Glutamatergic neuron (in vitro differentiated cells): Measurements from ENCODE around the gene TDO2. TPM values are rescaled to one million over a fixed set of nuclear protein-coding genes. Genes with fewer than 3 reads are reported as not detected.

Experiments
- DNase-seq: peaks from one replicate; pipeline ENCODE4 v3.0.0; 2022
- H3K27ac Mint-ChIP-seq: one replicate; pipeline ENCODE4 v1.8.0; 2020; ENCODE audit warnings: mild to moderate bottlenecking, mixed read lengths, inconsistent platforms; ENCODE audit not compliant: unreplicated experiment
- H3K27me3 Mint-ChIP-seq: one replicate; pipeline ENCODE4 v1.8.0; 2020; ENCODE audit warnings: mild to moderate bottlenecking, moderate library complexity, mixed read lengths, inconsistent platforms; ENCODE audit not compliant: unreplicated experiment
- H3K36me3 Mint-ChIP-seq: one replicate; pipeline ENCODE4 v1.8.0; 2020; ENCODE audit warnings: mild to moderate bottlenecking, mixed read lengths, inconsistent platforms; ENCODE audit not compliant: unreplicated experiment
- H3K4me1 Mint-ChIP-seq: one replicate; pipeline ENCODE4 v1.8.0; 2020; ENCODE audit warnings: mild to moderate bottlenecking, low read depth, mixed read lengths, inconsistent platforms; ENCODE audit not compliant: unreplicated experiment
- H3K4me3 Mint-ChIP-seq: one replicate; pipeline ENCODE4 v1.8.0; 2020; ENCODE audit warnings: mild to moderate bottlenecking, mixed read lengths, inconsistent platforms; ENCODE audit not compliant: unreplicated experiment
- H3K9me3 Mint-ChIP-seq: one replicate; pipeline ENCODE4 v1.8.0; 2020; ENCODE audit warnings: mild to moderate bottlenecking, moderate library complexity, mixed read lengths, inconsistent platforms; ENCODE audit not compliant: unreplicated experiment
- CTCF ChIP-seq: fragments of 200-600 bp; sonication (generic); IDR thresholded peaks from one replicate; pipeline ENCODE4 v1.5.0; 2021; ENCODE audit not compliant: partially characterized antibody, unreplicated experiment
- total RNA-seq: library from RNA; stranded (reverse); fragmentation: NEBNext Ultra II Directional; extraction: Animal tissue kit (Norgen Biotek cat#: 25700); gene quantifications from one replicate; pipeline ENCODE4 v1.2.1, GENCODE V29; 2021; ENCODE audit not compliant: unreplicated experiment

Gene TDO2
- total RNA-seq, 1 donor from 2014 or later = 0.32 TPM

- Mint-ChIP-seq H3K4me3 (no peak overlapping the region), H3K27ac (no peak overlapping the region), H3K36me3 (no peaks in the 10 kb centered on the region), H3K4me1 (peaks cover 3% of the 10 kb centered on the region), H3K27me3 (no peaks in the 10 kb centered on the region), H3K9me3 (no peaks in the 10 kb centered on the region)
- DNase-seq = no peak
- no peak for TF ChIP-seq CTCF
Observed at GRCh38 chr4:155961575-155961974, 58.1 kb downstream of the TDO2 start.

DNA sequence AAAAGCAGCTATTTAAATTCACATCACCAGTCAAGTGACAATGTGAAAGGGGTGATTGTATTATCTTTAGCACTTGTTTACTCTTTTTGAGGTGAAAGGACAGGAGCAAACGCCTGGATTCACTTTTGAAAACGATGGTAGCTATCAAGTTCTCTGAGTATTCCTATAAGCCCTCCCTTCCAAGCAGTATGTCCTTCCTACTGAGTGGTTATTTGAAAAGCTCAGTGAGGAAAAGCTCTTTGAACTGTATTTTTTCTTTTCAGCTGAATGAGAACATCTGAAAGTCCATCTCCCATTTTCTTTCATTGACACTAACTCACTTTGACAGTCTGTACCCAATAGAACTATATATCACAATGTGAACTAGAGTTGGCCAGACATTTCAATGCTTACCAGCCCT is 59.3 kb downstream of the TDO2 start:
- Mint-ChIP-seq H3K27ac (no peak overlapping the region), H3K4me3 (no peak overlapping the region), H3K36me3 (no peaks in the 10 kb centered on the region), H3K27me3 (no peaks in the 10 kb centered on the region), H3K9me3 (no peaks in the 10 kb centered on the region), H3K4me1 (no peaks in the 10 kb centered on the region)
- DNase-seq = no peak
- TF ChIP-seq CTCF = no peak

GRCh38 chr4:155964016-155964891 is 60.8 kb downstream of the TDO2 start:
- H3K27me3 Mint-ChIP-seq = no peaks in the 10 kb centered on the region
- no peak overlapping the region for H3K27ac Mint-ChIP-seq
- no peaks in the 10 kb centered on the region for H3K4me1 Mint-ChIP-seq
- DNase-seq = no peak
- no peaks in the 10 kb centered on the region for H3K9me3 Mint-ChIP-seq
- H3K4me3 Mint-ChIP-seq = no peak overlapping the region
- no peak for TF ChIP-seq CTCF
- no peaks in the 10 kb centered on the region for H3K36me3 Mint-ChIP-seq

GRCh38 chr4:155966171-155966570 is 62.7 kb downstream of the TDO2 start:
- no peak for DNase-seq
- H3K4me1 Mint-ChIP-seq = no peaks in the 10 kb centered on the region
- no peaks in the 10 kb centered on the region for H3K36me3 Mint-ChIP-seq

More at GRCh38 chr4:155966171-155966570, 62.7 kb downstream of the TDO2 start:
- no peaks in the 10 kb centered on the region for H3K9me3 Mint-ChIP-seq
- H3K4me3 Mint-ChIP-seq = no peak overlapping the region
- no peak for TF ChIP-seq CTCF
- no peak overlapping the region for H3K27ac Mint-ChIP-seq
- H3K27me3 Mint-ChIP-seq = no peaks in the 10 kb centered on the region
